ENCODE results near the gene MLLT1. TPM values are rescaled to one million over a fixed set of nuclear protein-coding genes. Genes with fewer than 3 reads are reported as not detected.
A peak's percentile ranks its signal among the peaks of the same experiment; 100 is the strongest.
"Not testable (repeated sequence)": the region's sequence is repeated elsewhere in the genome, so short reads cannot be mapped to it uniquely, and the experiment has no call there.

Gene MLLT1
- total RNA-seq, 1 experiment from 2014 or later = 58.3 TPM

DNA sequence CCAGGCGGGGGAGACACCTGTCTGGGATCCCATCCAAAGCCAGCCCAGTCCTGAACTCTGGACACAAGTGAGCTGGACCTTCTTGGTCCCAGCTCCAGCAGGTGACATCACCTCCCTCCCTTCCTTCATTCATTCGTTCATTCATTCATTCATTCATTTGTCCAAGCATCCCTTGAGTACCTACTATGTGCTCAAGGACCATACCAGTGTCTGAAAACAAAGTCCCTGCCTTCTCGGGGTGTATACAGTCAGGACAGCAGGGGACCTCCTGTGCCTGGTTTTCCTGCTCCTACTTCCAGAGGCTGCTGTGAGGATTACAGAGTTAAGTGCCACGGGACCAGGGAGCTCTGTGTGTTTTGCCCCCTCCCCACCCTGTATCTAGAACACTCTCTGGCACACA lies 39.6 kb upstream of the MLLT1 start:
- CTCF ChIA-PET = no interaction called here
- Histone ChIP-seq H3K9me3 (ENCODE audit: control insufficient read depth, insufficient read depth, low read depth, low read length) (no peaks in the 10 kb centered on the region), H3K4me3 (ENCODE audit: low read depth in 2 of 2, low read length in 2 of 2) (no peak overlapping the region), H3K36me3 (ENCODE audit: control insufficient read depth, insufficient read depth, low read length) (no peaks in the 10 kb centered on the region), H3K4me1 (ENCODE audit: control insufficient read depth, insufficient read depth, low read length) (no peaks in the 10 kb centered on the region), H3K27ac (ENCODE audit: low read length) (no peak overlapping the region), H3K27me3 (ENCODE audit: control insufficient read depth, insufficient read depth, low read length) (peaks cover 6% of the 10 kb centered on the region; the same call in 1 of the 2 replicates)
- in situ Hi-C loops (cut with HindIII; ENCODE audit: low pct_unique_long_range_greater_than_20kb, low sequenced_read_pairs) = no loop called here
- intact Hi-C loops (cut with micrococcal nuclease; ENCODE audit: unreplicated experiment) = no loop called here
- DNase-seq (ENCODE audit: low read depth, low spot score) = no peak
- BruUV-seq (replicated peaks) = no TSS peak
- ATAC-seq = no peak
- TF ChIP-seq TCF7L2 (IDR thresholded peaks at IDR 0.05; ENCODE audit: low read depth, low read length) = no peak
- TF ChIP-seq, protein P1, sequence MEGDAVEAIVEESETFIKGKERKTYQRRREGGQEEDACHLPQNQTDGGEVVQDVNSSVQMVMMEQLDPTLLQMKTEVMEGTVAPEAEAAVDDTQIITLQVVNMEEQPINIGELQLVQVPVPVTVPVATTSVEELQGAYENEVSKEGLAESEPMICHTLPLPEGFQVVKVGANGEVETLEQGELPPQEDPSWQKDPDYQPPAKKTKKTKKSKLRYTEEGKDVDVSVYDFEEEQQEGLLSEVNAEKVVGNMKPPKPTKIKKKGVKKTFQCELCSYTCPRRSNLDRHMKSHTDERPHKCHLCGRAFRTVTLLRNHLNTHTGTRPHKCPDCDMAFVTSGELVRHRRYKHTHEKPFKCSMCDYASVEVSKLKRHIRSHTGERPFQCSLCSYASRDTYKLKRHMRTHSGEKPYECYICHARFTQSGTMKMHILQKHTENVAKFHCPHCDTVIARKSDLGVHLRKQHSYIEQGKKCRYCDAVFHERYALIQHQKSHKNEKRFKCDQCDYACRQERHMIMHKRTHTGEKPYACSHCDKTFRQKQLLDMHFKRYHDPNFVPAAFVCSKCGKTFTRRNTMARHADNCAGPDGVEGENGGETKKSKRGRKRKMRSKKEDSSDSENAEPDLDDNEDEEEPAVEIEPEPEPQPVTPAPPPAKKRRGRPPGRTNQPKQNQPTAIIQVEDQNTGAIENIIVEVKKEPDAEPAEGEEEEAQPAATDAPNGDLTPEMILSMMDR (IDR thresholded peaks at IDR 0.05) = no peak
- POLR2A ChIA-PET = no interaction called here

DNA sequence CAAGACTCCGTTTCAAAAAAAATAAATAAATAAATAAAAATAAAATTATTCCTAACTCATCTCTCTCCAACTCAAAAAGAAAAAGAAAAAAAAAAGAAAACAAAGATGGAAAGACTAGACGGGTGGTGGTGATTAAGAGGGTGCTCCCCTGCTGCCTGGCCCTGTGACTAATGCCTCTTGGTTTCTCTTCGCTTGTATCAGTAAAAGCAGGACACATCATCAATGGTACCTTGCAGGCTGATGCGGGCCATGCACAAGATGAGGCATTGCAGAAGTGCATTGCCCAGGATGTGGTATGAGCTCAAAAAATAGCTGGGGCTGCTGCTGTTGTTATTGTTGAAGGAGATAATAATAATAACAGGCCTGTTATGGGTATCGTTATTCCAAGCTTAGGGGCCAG lies 39.0 kb upstream of the MLLT1 start:
- TF ChIP-seq, protein P1 (IDR thresholded peaks at IDR 0.05) = no peak
- TF ChIP-seq, protein P2, sequence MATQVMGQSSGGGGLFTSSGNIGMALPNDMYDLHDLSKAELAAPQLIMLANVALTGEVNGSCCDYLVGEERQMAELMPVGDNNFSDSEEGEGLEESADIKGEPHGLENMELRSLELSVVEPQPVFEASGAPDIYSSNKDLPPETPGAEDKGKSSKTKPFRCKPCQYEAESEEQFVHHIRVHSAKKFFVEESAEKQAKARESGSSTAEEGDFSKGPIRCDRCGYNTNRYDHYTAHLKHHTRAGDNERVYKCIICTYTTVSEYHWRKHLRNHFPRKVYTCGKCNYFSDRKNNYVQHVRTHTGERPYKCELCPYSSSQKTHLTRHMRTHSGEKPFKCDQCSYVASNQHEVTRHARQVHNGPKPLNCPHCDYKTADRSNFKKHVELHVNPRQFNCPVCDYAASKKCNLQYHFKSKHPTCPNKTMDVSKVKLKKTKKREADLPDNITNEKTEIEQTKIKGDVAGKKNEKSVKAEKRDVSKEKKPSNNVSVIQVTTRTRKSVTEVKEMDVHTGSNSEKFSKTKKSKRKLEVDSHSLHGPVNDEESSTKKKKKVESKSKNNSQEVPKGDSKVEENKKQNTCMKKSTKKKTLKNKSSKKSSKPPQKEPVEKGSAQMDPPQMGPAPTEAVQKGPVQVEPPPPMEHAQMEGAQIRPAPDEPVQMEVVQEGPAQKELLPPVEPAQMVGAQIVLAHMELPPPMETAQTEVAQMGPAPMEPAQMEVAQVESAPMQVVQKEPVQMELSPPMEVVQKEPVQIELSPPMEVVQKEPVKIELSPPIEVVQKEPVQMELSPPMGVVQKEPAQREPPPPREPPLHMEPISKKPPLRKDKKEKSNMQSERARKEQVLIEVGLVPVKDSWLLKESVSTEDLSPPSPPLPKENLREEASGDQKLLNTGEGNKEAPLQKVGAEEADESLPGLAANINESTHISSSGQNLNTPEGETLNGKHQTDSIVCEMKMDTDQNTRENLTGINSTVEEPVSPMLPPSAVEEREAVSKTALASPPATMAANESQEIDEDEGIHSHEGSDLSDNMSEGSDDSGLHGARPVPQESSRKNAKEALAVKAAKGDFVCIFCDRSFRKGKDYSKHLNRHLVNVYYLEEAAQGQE (IDR thresholded peaks at IDR 0.05; ENCODE audit: insufficient read depth in 1 of 2, low read depth in 2 of 2, low read length in 1 of 2) = no peak
- TF ChIP-seq SIN3A (IDR thresholded peaks at IDR 0.05; ENCODE audit: borderline replicate concordance, insufficient read depth, low read depth, low read length) = no peak
- TF ChIP-seq POLR2AphosphoS5 (IDR thresholded peaks at IDR 0.05; ENCODE audit: low read depth, low read length) = no peak
- TF ChIP-seq TCF7L2 (IDR thresholded peaks at IDR 0.05; ENCODE audit: low read depth, low read length) = no peak
- intact Hi-C loops (cut with micrococcal nuclease; ENCODE audit: unreplicated experiment) = no loop called here

DNA sequence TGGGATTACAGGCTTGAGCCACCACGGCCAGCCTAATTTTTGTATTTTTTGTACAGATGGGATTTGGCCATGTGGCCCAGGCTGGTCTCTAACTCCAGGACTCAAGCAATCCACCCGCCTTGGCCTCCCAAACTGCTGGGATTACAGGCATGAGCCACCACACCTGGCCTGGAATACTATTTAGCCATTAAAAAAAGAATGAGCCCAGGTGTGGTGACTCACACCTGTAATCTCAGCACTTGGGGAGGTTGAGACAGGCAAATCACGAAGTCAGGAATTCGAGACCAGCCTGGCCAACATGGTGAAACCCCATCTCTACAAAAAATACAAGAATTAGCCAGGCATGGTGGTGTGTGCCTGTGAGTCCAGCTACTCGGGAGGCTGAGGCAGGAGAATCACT lies 35.9 kb upstream of the MLLT1 start:
- H3K4me3 ChIP-seq (ENCODE audit: low read depth in 2 of 2, low read length in 2 of 2); H3K4me1 ChIP-seq (ENCODE audit: control insufficient read depth, insufficient read depth, low read length); H3K27me3 ChIP-seq (ENCODE audit: control insufficient read depth, insufficient read depth, low read length); ATAC-seq; H3K36me3 ChIP-seq (ENCODE audit: control insufficient read depth, insufficient read depth, low read length); H3K27ac ChIP-seq (ENCODE audit: low read length); in situ Hi-C loops (cut with HindIII; ENCODE audit: low pct_unique_long_range_greater_than_20kb, low sequenced_read_pairs); BruUV-seq (replicated peaks); POLR2A ChIA-PET; H3K9me3 ChIP-seq (ENCODE audit: control insufficient read depth, insufficient read depth, low read depth, low read length); DNase-seq (ENCODE audit: low read depth, low spot score); CTCF ChIA-PET; intact Hi-C loops (cut with micrococcal nuclease; ENCODE audit: unreplicated experiment): not testable (repeated sequence)

More for the DNA sequence above, 39.0 kb upstream of the MLLT1 start:
- no peak for DNase-seq (ENCODE audit: low read depth, low spot score)
- Histone ChIP-seq H3K4me1 (ENCODE audit: control insufficient read depth, insufficient read depth, low read length) (no peaks in the 10 kb centered on the region), H3K9me3 (ENCODE audit: control insufficient read depth, insufficient read depth, low read depth, low read length) (no peaks in the 10 kb centered on the region), H3K36me3 (ENCODE audit: control insufficient read depth, insufficient read depth, low read length) (no peaks in the 10 kb centered on the region), H3K27me3 (ENCODE audit: control insufficient read depth, insufficient read depth, low read length) (peaks cover 6% of the 10 kb centered on the region; the same call in 1 of the 2 replicates), H3K27ac (ENCODE audit: low read length) (no peak overlapping the region), H3K4me3 (ENCODE audit: low read depth in 2 of 2, low read length in 2 of 2) (no peak overlapping the region)
- ChIA-PET POLR2A (interaction anchor here (0.6 kb wide), 2 partner anchors 22 to 91 kb away, joined by 3 to 4 read pairs; no protein-coding TSS in a partner anchor), CTCF (interaction anchor here (0.6 kb wide), 1 partner anchor 156 kb away, joined by 7 read pairs; no protein-coding TSS in a partner anchor)
- BruUV-seq (replicated peaks) = no TSS peak
- peak; percentile 58; the same call in 1 of the 2 replicates for ATAC-seq
- in situ Hi-C loops (cut with HindIII; ENCODE audit: low pct_unique_long_range_greater_than_20kb, low sequenced_read_pairs) = no loop called here

Measured in Panc1 (cell line).